ENCODE data around the gene C1orf35.

The C1orf35 gene

DNA sequence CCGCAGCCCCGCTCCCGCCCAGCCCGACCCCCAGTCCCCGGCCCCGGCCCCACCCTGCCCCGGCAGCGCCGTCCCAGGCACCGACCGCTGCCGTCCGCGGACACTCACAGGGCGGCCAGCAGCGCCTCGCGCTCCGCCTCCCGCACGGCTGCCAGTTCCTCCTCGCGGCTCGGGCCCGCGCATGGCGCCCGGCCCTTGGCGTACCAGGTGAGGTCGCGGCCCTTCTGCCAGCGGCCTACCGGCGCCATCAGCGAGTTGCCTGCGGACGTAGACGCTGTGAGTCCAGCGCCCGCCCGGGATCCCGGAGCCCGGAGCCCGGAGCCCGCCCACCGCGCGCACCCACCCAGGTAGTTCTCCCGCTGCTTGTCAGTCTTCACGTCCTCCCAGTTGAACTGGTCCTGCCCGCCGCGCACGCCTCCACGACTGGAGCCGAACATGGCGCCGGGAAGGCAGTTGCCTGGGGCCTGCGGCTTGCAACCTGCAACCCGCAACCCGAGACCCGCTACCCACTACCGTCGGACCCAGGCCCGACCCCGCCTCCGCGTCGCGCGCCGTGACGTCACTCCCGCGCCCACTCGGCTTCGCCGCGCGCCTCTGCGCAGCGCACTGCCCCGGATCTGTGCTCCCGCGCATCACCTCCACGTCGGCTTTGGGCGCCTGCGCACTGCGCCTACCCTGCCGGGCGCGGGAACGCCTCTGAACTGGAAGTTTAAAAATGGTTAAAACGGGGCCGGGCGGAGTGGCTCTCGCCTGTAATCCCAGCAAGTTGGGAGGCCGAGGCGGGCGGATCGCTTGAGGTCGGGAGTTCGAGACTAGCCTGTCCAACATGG lies at the start of gene C1orf35:
C1orf35 (minus strand) TSS at position 535 of the 830 bp plus-strand sequence; CDS start at position 437, 98 bp downstream.
- peak; percentile 86 to 88 for DNase-seq (ENCODE audit: low read depth in 2 of 2)

DNA sequence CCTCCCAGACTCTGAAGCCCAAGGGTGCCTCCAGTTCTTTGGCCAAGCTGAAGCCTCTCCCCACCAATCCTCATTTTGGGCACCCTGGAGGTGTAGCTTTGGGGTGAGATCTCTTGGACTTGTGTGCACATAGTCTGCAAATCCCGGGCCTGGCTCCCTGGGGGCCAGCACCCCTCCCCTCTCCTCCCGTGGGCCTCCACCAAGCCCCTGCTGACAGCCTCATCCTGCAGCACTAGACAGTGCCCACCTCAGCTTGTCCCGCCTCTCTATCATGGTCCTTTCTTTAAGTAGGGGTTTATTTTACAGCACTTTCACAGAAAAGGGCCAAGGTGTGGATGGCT lies 49.8 kb upstream of the C1orf35 start:
- DNase-seq (ENCODE audit: low read depth in 2 of 2), result no peak

DNA sequence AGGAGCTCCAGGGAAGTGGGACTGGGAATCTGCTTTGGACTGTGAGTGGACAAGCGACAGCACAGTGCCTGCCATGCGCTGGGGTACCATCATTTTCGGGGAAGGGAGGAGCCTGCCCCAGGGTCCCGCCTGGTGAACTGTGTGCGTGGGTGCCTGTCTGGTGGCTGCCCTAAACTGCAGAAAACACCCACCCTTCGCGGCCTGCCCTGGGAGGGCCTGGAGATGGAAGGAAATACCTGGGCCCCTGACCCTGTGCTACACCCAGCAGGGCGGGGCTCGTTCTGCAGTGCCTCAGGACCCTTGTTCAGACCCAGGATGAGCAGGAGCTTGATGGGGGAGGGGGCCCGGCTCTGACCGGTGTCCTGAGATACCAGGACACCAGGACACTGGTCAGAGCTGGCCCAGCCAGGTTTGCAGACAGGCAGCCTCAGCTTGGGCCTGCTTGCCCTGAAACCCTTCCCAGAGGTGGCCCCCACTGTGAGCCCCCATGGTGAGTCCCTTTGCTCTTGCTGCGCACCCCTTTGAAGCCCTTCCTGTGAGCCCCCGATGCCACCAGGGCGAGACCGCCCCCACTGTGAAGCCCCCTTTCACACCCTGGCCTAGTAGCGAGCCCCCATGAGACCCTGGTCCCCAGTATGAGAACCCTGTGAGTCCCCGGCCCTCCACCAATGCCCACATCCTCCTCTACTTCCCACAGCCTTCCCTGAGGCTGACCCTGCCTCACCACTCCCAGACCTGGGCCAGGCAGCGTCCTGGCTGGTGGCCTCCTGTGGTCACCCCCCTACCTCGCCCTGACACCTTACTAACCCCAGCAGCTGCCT lies 49.2 kb upstream of the C1orf35 start:
- no peak for DNase-seq (ENCODE audit: low read depth in 2 of 2)

DNA sequence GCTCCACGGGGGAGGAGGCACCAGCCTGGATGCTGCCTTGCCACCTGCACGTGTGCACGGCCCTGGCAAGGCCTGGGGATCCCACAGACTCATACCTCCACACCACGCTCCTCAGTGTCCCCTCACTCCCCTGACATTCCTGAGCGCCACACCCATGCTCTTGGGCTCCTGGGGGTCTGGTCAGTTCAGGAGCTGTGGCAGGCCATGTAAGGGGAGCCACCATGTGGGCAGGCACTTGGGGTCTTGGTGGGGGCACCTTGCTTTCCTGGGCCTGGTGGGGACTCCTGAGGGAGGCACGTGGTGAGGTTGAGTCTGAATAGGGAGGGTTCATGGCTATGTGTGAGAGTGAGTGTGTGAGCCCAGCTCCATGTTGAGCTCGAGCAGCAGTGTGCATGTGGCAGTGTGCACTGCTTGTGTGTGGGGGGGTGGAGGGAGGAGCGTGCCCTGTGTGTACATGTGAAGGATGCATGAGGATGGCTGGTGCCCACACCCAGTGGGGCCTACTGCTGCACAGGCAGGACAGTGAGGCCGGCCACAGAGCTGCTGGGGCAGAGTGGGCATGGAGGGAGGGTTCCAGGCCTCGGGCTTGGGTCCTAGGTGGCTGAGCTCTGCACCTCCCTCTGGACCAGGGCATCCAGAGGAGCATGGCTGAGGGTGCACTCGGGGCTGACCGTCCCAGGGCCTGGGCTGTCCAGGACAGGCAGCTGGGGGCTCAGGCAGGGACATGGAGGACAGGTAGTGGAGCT lies 48.2 kb upstream of the C1orf35 start:
- DNase-seq (ENCODE audit: low read depth in 2 of 2), result no peak

DNA sequence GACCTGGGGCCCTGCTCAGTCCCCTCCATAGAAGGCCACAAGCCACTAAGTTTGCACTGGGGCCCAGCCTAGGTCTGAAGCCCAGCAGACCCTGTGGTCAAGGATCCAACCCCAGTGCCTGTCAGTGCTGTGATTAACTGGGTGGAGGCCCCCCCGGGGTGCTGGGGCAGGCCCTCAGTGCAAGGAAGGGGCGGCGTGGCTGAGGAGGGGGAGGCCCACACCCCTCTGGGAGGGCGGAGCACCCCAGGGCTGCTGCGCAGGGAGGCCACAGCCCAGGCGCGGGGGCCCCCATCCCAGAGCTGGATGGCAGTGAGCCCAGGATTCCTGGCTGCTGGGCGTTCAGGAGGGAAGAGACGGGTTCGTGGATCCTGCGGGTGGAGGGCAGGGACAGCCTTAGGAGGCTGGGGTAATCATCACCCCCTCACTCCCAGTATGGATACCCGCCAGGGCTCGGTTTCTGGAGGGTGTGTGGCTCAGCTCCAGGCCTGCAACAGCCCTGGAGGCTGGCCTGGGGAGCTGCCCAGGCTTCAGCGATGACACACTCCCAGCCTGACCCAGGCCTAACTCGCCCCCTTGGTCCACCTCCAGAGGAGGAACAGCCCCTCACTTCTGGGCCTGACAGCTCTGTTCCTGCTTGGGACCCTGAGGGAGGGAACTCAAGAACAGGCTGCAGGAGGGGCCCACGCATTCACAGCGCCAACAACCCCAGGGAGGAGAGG lies 47.5 kb upstream of the C1orf35 start:
- no peak for DNase-seq (ENCODE audit: low read depth in 2 of 2)

DNA sequence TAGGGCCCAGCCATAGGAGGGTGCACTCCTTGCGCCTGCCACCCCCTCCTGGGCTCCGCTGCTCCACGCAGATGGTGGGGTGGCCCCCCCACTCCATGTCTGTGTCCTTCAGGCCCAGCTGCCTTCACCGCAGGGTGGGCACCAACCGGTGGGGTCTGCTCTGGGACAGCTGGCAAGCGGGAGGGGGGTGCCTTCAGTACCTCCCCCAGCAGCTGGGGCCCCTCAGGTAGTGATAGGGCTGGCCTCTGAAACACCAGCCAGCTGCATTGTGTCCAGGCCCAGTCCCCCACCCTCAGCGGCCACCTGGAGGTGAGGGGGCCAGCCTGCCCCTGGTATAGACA lies 47.0 kb upstream of the C1orf35 start:
- no peak for DNase-seq (ENCODE audit: low read depth in 2 of 2)

DNA sequence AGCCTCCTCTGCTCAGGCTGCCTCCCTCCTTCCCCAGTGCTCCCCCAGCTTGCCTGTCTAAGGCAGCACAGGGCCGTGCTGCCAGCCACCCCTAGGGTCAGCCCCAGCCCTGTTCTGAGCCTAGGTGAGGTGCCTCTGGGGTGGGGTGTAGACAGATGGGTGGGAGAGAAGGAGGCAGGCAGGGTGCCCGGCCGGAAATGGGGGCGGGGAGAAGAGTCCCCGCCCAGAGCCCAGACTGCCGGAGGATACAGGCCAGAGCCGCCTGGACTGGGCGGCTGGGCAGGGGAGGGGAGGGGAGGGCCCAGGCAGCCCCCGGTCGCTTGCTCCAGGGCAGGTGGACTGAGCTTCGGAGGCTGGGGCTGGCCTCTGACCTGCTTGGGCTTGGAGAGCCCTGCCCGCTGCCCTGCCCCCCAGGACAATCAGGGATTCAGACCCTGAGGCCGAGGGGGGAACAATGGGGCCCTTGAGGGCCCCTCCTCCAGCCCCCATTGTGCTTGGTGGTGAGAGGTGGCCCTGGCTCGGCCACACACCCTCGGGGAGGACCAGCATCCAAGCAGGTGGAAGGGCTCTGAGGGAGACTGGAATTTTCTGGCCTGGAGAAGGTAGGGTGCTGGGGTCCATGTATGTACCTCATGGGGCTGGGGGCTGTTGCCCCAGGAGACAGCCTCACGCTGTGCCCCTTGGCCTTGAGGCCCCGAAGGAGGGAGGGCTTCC lies 46.4 kb upstream of the C1orf35 start, which contains the start of gene GJC2:
GJC2 (plus strand) TSS at position 525 of the 714 bp plus-strand sequence. CDS start 7,829 bp downstream, outside the sequence.
- no peak for DNase-seq (ENCODE audit: low read depth in 2 of 2)

DNA sequence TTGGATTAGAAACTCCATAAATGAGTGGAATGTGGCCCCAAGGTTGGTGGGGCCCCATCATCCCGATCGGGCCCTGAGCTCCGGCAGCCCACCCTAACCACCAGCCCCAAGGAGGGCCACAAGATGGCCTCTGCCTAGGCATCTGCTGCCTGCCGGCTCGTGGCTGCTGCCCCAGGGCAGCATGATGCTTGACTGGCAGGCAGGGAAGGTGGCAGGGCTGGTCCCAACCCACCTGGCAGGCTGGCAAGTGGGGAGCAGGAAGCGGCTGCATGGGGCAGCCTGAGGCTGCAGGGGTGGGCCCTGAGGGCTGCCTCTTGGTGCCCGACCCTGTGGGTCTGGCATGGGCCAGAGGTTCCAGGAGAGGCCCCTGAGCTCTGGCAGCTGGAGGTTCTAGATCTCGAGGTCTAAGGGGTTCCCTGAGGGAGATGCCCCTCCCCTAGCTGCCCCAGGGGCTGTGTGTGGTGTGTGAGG lies 45.8 kb upstream of the C1orf35 start:
- no peak for DNase-seq (ENCODE audit: low read depth in 2 of 2)

DNA sequence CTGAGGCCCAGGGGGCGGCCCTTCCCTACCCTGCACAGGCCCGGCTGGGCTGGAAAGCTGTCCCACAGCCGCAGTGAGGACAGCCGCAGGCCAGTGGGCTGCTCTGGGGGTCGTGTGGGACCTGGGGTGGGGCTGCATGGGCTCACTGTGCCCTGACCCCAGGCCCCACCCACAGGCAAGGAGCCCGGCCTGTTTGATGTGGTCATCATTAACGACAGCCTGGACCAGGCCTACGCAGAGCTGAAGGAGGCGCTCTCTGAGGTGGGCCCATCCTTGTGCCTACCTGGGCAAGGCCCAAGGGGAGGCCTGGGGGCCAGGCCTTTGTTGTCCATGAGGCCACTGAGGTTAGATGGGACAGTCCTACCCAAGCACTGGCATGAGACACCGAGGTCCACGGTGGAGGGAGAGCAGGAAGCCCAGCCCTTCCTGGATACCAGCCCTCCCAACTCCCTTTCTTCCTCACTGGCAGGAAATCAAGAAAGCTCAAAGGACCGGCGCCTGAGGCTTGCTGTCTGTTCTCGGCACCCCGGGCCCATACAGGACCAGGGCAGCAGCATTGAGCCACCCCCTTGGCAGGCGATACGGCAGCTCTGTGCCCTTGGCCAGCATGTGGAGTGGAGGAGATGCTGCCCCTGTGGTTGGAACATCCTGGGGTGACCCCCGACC lies 45.2 kb upstream of the C1orf35 start:
- no peak for DNase-seq (ENCODE audit: low read depth in 2 of 2)

DNA sequence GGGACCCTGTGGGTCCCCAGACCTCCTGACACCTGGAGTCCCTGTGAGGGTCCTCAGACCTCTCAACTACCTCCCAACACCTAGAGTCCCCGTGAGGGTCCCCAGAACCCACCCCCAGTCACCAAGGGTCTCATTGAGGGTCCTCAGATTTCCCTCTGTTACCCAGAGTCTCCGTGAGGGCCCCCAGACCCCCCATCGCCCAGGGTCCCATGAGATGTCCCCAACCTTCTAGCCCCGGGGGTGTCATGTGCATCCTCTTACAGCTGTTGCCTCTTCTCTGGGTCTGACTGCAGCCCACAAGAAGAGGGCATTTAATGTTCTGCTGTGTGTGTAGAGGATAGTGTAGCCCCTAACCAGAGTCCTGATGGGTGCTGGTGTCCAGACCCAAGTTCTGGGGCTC lies 44.6 kb upstream of the C1orf35 start:
- no peak for DNase-seq (ENCODE audit: low read depth in 2 of 2)

DNA sequence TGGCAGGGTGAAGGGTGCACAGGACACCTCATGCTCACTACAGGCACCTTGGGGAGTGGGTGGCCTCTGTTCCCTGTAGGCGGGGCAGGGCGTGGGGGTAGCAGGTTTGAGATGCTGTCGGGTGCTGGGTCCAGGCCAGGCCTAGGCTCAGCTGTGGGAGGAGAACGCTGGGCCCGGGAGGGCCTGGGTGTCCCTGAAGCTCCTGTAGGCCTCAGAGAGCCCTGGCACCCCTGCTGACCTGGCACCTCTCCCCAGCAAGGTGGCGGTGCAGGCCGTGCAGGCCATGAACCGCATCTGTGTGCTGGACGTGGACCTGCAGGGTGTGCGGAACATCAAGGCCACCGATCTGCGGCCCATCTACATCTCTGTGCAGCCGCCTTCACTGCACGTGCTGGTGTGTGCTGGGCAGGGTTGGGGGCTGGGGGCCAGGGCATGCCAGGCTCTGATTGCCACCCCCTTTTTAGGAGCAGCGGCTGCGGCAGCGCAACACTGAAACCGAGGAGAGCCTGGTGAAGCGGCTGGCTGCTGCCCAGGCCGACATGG lies 44.1 kb upstream of the C1orf35 start:
- no peak for DNase-seq (ENCODE audit: low read depth in 2 of 2)

DNA sequence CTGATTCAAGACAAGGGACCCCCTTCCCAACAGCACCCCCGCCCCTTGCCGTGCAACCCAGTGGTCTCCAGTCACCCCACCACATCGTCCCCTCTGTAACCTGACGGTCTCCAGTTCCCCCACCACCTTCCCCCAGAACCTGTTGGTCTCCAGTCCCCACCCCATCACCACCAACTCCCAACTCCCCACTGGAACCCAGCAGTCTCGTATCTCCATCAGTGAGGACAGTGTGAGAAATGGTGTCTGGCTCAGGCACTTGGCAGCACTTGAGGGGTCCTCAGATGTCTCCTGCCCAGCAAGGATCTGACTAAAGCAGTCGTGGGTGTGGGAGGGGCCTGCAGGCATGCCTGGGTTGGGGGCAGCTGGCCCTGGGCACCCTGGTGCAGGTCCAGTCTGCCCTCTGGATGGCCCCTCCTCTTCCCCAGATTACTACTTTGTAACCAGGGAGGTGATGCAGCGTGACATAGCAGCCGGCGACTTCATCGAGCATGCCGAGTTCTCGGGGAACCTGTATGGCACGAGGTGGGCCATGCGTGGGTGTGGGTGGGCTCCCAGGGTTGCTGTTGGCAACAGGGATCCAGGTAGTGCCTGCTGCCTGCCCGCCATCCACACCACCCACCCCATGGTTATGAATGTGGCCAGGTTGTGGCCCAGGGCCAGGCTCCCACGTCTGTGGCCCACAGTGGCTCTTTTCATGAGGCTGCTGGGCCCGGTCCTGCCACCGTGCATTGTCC lies 43.5 kb upstream of the C1orf35 start:
- no peak for DNase-seq (ENCODE audit: low read depth in 2 of 2)

DNA sequence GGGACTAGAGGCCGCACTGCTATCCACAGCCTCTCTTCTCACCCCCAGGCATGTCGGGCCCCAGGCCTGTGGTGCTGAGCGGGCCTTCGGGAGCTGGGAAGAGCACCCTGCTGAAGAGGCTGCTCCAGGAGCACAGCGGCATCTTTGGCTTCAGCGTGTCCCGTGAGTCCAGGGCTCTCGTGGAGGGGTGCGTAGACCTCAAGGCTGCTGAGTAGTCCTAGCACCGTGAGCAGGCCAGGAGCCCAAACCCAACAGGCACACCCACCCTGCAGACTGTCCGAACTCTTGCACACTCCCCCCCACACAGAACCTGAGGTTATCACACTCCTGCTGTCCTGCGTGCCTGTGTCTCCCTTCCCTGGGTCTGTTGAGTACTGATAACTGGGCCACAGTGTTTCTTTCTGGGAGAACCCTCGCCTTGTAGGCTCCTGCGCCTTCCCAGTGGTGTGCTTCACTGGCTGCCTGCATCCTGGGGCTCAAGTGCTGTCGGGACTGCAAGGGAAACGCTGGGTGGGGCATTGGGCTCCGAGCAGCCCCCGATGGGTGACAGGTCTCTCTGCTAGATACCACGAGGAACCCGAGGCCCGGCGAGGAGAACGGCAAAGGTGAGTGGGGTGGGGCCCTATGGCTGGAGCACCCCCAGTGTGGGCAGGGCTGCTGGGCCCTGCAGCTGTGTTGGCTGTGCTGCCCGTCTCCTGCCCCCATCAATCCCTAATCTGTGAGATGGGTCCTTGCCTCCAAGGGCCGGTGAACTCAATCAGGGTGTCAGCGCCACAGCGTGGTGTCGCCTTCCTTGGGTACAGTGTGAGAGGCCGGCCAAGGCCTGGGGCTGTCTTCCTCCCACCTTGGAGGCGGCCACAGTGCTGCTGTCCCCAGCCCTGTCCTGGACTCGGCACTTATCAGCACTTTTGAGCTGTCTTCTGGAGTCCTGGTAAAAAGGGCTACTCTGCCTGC lies 42.6 kb upstream of the C1orf35 start:
- DNase-seq (ENCODE audit: low read depth in 2 of 2), result no peak

DNA sequence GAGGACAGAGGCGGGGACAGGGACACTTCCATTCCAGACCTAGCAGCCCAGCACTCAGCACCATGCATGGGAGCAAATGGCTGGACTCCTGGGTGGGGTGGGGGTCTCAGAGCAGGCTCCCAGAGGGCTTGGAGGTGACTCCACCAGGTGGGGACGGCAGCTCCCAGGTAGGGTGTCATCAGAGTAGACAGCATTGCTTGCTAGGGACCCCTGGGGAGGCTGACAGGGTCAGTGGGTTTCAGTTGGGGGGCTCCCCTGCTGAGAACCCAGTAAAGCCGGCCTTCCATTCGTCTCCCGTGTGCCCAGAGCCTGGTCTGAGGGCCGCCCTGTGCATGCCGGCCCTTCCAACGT lies 41.8 kb upstream of the C1orf35 start:
- no peak for DNase-seq (ENCODE audit: low read depth in 2 of 2)

DNA sequence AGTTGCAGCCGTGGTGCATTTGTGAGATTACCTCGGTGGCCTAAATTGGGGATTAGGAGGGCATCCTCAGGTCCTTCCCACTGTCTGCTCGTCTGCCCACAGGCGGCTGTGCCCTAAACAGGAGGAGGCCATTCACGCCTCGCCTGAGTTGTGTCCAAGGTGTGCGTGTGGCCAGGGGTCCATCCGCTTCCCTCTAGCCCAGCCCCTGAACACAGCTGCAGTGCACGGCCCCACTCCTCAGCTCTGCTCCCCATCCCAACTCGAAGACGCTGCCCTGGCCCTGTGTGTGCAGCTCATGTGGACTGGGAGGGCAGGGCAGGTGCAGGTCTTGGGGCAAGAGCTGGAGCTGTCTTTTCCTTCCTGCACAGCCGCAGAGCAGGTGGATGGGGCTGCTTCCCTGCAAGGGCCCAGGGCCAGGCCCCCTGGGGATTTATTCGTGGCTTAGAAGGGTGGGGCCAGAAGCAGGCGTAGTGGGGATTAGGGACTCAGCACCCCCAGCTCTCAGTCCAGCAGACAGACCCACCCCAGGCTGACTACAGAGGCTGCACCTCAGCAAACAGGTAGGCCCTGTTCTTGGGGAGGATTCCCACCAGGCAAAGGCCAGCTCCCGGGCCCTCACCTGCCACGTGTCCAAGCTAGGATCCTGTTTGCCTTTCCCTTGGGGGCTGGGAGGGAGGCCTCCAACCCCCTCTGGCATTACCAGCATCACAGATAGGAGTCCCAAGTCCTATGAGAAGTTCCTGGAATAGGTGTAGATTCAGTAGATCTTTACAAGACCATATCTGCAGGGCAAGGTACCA lies 41.3 kb upstream of the C1orf35 start:
- DNase-seq (ENCODE audit: low read depth in 2 of 2), result no peak

DNA sequence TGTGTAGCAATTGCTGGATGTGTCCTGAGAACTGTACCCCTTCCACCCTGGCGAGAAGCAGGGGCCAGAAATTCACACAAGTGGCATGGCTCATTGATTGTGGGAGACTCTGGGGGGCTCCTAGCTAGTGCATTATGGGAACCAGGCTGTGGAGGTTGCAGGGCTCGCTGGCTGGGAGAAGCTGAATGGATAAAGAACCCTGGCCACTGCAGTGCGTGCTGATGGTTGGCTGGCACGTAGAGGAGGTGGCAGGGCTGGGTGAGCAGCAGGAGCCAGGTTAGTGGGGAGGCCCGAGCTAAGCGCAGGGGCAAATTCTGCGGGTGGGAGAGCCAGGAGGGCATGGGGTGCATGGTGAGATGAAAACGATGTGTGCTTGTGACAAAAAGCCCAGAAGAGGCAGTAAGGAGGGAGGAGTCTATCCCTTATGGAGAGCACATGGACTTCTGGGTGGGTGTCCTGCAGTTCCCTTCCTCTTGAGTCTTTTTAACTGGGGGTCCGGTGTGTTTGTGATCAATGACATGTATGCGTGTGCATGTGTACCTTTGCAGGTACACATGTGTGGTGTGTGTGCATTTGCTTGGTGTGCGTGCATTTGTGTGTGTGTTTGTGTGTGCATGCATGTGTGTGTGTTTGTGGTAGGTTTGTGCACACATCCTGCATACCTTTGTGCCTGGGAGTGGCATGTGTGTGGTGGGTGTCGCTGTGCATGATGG lies 40.5 kb upstream of the C1orf35 start:
- DNase-seq (ENCODE audit: low read depth in 2 of 2), result no peak

DNA sequence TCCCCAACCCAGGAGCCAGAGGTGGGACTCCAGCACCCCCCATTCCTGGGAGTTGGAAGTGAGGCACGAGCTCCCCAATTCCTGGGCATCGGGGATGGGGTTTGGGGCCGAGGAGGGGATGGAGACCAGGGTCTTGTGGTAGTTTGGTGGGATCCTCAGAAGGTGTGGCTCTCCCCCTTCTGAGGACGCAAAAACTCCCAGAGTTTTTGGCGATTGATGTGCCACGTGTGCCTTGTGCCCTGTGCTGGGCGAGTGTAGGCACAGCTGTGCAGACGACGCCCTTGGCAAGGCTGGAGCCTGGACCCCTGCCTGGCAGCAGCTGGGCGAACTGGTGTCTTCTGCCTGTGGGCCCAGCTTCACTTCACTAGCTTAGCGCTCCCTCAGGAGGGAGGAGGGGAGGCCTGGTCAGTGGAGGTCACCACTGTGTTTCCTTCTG lies 39.6 kb upstream of the C1orf35 start:
- DNase-seq (ENCODE audit: low read depth in 2 of 2), result no peak
